ENCODE measurements around the gene TAF4. TPM values are rescaled to one million over a fixed set of nuclear protein-coding genes. Genes with fewer than 3 reads are reported as not detected.

TAF4 gene
- total and polyA plus RNA-seq, 2 donors (not counting 3 experiments of a cell fraction or from before 2014, with no cell fraction given): 6.1 to 19.5 TPM

DNA sequence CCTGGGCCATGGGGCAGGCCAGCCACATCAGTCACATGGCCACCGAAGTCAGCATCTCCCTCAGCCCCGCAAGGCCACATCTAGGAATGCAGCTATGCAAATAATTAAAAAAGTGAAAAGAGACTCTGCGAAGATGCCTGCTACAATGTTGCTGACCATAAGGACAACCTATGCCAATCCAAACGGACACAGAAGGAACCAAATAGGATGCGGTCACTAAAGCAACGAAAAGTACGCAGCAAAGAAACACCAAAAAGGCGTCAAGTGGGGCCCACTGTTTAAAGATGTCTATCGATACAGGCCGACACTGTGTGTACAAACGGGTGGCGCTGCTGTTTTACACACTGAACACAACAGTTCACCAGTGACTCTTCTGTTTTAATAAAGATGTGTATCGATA, 56.4 kb downstream of the TAF4 start:
- Histone ChIP-seq H3K4me1 (ENCODE audit: control insufficient read depth, extremely low read depth, insufficient read depth, low read length) (no peaks in the 10 kb centered on the region), H3K79me2 (ENCODE audit: control insufficient read depth, insufficient read depth, low read length) (peaks cover 1% of the 10 kb centered on the region), H3K27ac (ENCODE audit: insufficient read depth, low read depth, low read length) (no peak overlapping the region), H3K4me2 (ENCODE audit: insufficient read depth, low read length) (no peak overlapping the region), H2AFZ (ENCODE audit: low read depth, low read length) (no peak overlapping the region), H3K36me3 (ENCODE audit: control insufficient read depth in 2 of 2, extremely low read depth in 1 of 2, insufficient read depth in 2 of 2, low read length in 2 of 2) (peaks cover 7 to 36% of the 10 kb centered on the region in 2 experiments), H3K9me1 (replicated peaks; ENCODE audit: control insufficient read depth, extremely low read depth, insufficient read depth, low read length) (no peaks in the 10 kb centered on the region), H3K9ac (replicated peaks; ENCODE audit: extremely low read depth, insufficient read depth, low read length) (no peak overlapping the region), H3K4me3 (replicated peaks in 1 of 3; ENCODE audit: insufficient read depth in 1 of 3, low read depth in 1 of 3, low read length in 3 of 3) (no peak overlapping the region), H4K20me1 (replicated peaks; ENCODE audit: control insufficient read depth, extremely low read depth, insufficient read depth, low read length) (no peaks in the 10 kb centered on the region), H3K27me3 (ENCODE audit: control insufficient read depth in 2 of 2, insufficient read depth in 2 of 2, low read length in 2 of 2) (no peaks in the 10 kb centered on the region), H3K9me3 (replicated peaks; ENCODE audit: control insufficient read depth, insufficient read depth, low read length) (no peaks in the 10 kb centered on the region)
- ChIA-PET POLR2A (no interaction called here), CTCF (no interaction called here)
- no peak for FAIRE-seq
- DNase-seq (ENCODE audit: low read depth, low spot score): no peak
- TF ChIP-seq POLR2A (IDR thresholded peaks at IDR 0.05; ENCODE audit: low read depth, low read length) (no peak), POLR2AphosphoS5 (IDR thresholded peaks at IDR 0.05; ENCODE audit: insufficient read depth, low read depth, low read length) (no peak), JUN (IDR thresholded peaks at IDR 0.05; ENCODE audit: borderline replicate concordance, insufficient read depth, insufficient read length, low read depth) (no peak), EZH2 (IDR thresholded peaks at IDR 0.05; ENCODE audit: borderline replicate concordance, low read depth, low read length, severe bottlenecking) (no peak)
- TF ChIP-seq, protein P1, sequence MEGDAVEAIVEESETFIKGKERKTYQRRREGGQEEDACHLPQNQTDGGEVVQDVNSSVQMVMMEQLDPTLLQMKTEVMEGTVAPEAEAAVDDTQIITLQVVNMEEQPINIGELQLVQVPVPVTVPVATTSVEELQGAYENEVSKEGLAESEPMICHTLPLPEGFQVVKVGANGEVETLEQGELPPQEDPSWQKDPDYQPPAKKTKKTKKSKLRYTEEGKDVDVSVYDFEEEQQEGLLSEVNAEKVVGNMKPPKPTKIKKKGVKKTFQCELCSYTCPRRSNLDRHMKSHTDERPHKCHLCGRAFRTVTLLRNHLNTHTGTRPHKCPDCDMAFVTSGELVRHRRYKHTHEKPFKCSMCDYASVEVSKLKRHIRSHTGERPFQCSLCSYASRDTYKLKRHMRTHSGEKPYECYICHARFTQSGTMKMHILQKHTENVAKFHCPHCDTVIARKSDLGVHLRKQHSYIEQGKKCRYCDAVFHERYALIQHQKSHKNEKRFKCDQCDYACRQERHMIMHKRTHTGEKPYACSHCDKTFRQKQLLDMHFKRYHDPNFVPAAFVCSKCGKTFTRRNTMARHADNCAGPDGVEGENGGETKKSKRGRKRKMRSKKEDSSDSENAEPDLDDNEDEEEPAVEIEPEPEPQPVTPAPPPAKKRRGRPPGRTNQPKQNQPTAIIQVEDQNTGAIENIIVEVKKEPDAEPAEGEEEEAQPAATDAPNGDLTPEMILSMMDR (IDR thresholded peaks at IDR 0.05; ENCODE audit: extremely low read depth in 1 of 2, insufficient read depth in 1 of 2, low read depth in 1 of 2, low read length in 2 of 2): no peak
- intact Hi-C loops (cut with micrococcal nuclease): no loop called here
- no TSS peak for BruUV-seq (replicated peaks)
- dilution Hi-C loops (cut with MboI; ENCODE audit: extremely low pct_ligation_motif_present, low sequenced_read_pairs): no loop called here

DNA sequence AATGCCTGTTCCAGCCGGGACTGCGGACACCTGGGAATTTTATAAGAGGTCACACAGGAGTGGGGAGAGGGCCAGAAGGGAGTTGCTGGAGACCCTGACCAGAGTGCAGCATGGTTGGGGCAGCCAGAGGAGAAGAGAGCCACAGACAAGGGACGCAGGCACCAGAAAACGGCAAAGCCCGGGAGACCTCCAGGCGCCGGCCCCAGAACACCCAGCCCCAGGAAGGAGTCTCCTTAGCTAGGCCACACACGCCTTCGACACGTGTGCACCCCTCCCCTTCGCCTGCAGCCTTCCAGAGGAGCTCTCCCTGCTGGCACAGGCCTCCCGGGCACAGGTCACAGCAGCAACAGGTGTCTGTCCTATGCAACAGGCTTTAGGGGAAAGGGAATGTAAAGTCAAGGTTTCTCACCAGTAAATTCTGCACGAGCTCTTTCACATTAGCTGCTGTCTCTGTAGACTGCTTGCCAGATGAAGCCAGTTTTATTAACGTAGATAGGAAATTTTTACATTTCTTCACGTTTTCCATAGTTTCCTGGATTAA, 57.0 kb downstream of the TAF4 start:
- no peak overlapping the region for H3K4me3 ChIP-seq (replicated peaks in 1 of 3; ENCODE audit: insufficient read depth in 1 of 3, low read depth in 1 of 3, low read length in 3 of 3)
- dilution Hi-C loops (cut with MboI; ENCODE audit: extremely low pct_ligation_motif_present, low sequenced_read_pairs): no loop called here
- TF ChIP-seq JUN (IDR thresholded peaks at IDR 0.05; ENCODE audit: borderline replicate concordance, insufficient read depth, insufficient read length, low read depth) (no peak), POLR2A (IDR thresholded peaks at IDR 0.05; ENCODE audit: low read depth, low read length) (no peak), POLR2AphosphoS5 (IDR thresholded peaks at IDR 0.05; ENCODE audit: insufficient read depth, low read depth, low read length) (no peak), FOS (IDR thresholded peaks at IDR 0.05; ENCODE audit: borderline replicate concordance, insufficient read depth, low read length) (no peak), EZH2 (IDR thresholded peaks at IDR 0.05; ENCODE audit: borderline replicate concordance, low read depth, low read length, severe bottlenecking) (no peak), GATA2 (IDR thresholded peaks at IDR 0.05; ENCODE audit: insufficient read depth, insufficient read length, low read depth, low read length) (no peak), MYC (IDR thresholded peaks at IDR 0.05; ENCODE audit: low read depth, low read length) (no peak)
- TF ChIP-seq, protein P2, sequence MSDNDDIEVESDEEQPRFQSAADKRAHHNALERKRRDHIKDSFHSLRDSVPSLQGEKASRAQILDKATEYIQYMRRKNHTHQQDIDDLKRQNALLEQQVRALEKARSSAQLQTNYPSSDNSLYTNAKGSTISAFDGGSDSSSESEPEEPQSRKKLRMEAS (IDR thresholded peaks at IDR 0.05; ENCODE audit: insufficient read depth, insufficient read length): no peak
- TF ChIP-seq, protein P1 (IDR thresholded peaks at IDR 0.05; ENCODE audit: extremely low read depth in 1 of 2, insufficient read depth in 1 of 2, low read depth in 1 of 2, low read length in 2 of 2): no peak
- ChIA-PET POLR2A (no interaction called here), CTCF (no interaction called here)
- H3K4me2 ChIP-seq (ENCODE audit: insufficient read depth, low read length): no peak overlapping the region
- no peaks in the 10 kb centered on the region for H3K27me3 ChIP-seq (ENCODE audit: control insufficient read depth in 2 of 2, insufficient read depth in 2 of 2, low read length in 2 of 2)
- DNase-seq (ENCODE audit: low read depth, low spot score): no peak
- H4K20me1 ChIP-seq (replicated peaks; ENCODE audit: control insufficient read depth, extremely low read depth, insufficient read depth, low read length): no peaks in the 10 kb centered on the region
- intact Hi-C loops (cut with micrococcal nuclease): no loop called here
- H2AFZ ChIP-seq (ENCODE audit: low read depth, low read length): no peak overlapping the region
- H3K4me1 ChIP-seq (ENCODE audit: control insufficient read depth, extremely low read depth, insufficient read depth, low read length): no peaks in the 10 kb centered on the region
- no peaks in the 10 kb centered on the region for H3K9me1 ChIP-seq (replicated peaks; ENCODE audit: control insufficient read depth, extremely low read depth, insufficient read depth, low read length)
- H3K36me3 ChIP-seq (ENCODE audit: control insufficient read depth in 2 of 2, extremely low read depth in 1 of 2, insufficient read depth in 2 of 2, low read length in 2 of 2): peaks cover 7 to 38% of the 10 kb centered on the region in 2 experiments
- H3K27ac ChIP-seq (ENCODE audit: insufficient read depth, low read depth, low read length): no peak overlapping the region
- FAIRE-seq: no peak
- H3K9me3 ChIP-seq (replicated peaks; ENCODE audit: control insufficient read depth, insufficient read depth, low read length): no peaks in the 10 kb centered on the region
- BruUV-seq (replicated peaks): no TSS peak
- H3K79me2 ChIP-seq (ENCODE audit: control insufficient read depth, insufficient read depth, low read length): no peaks in the 10 kb centered on the region
- H3K9ac ChIP-seq (replicated peaks; ENCODE audit: extremely low read depth, insufficient read depth, low read length): no peak overlapping the region

Data from endothelial cell of umbilical vein (primary cell).